Measurements from ENCODE around the gene CSH1. TPM values are rescaled to one million over a fixed set of nuclear protein-coding genes. Genes with fewer than 3 reads are reported as not detected.

Gene CSH1
- total RNA-seq, 4 donors from 2014 or later: not detected

DNA sequence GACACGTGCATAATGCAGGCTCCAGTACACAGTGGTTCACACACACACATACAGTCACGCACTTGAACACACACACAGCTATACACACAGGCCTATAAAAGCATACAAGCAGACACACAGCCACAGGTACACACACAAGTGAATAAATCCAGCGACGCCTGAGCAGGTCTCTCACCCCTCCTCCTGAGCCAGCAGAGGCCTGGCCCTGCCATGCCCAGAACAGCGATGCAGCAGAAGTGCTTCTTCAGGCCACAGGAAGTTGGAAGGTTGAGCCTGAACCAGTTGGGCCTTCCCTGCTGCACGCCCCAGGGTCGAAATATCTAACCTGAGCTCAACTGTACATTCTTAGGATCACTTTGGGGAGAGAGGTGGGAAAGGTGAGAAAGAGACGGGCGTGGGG is 43.0 kb upstream of the CSH1 start:
- no peak for ATAC-seq
- Histone ChIP-seq H3K27me3 (peaks cover 10% of the 10 kb centered on the region), H3K4me1 (no peaks in the 10 kb centered on the region), H3K9me3 (no peaks in the 10 kb centered on the region), H3K4me3 (no peak overlapping the region), H3K36me3 (no peaks in the 10 kb centered on the region), H3K27ac (no peak overlapping the region)
- TF ChIP-seq, protein P1, sequence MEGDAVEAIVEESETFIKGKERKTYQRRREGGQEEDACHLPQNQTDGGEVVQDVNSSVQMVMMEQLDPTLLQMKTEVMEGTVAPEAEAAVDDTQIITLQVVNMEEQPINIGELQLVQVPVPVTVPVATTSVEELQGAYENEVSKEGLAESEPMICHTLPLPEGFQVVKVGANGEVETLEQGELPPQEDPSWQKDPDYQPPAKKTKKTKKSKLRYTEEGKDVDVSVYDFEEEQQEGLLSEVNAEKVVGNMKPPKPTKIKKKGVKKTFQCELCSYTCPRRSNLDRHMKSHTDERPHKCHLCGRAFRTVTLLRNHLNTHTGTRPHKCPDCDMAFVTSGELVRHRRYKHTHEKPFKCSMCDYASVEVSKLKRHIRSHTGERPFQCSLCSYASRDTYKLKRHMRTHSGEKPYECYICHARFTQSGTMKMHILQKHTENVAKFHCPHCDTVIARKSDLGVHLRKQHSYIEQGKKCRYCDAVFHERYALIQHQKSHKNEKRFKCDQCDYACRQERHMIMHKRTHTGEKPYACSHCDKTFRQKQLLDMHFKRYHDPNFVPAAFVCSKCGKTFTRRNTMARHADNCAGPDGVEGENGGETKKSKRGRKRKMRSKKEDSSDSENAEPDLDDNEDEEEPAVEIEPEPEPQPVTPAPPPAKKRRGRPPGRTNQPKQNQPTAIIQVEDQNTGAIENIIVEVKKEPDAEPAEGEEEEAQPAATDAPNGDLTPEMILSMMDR (IDR thresholded peaks at IDR 0.05): no peak
- TF ChIP-seq EP300 (IDR thresholded peaks at IDR 0.05): no peak
- no peak for TF ChIP-seq POLR2A (IDR thresholded peaks at IDR 0.05)
- no peak for TF ChIP-seq POLR2AphosphoS5 (IDR thresholded peaks at IDR 0.05)
- 90 to 93% methylated on average over 2 of the region's 9 CpGs for WGBS, 2 donors (ENCODE audit: low coverage in 1 of 2)

DNA sequence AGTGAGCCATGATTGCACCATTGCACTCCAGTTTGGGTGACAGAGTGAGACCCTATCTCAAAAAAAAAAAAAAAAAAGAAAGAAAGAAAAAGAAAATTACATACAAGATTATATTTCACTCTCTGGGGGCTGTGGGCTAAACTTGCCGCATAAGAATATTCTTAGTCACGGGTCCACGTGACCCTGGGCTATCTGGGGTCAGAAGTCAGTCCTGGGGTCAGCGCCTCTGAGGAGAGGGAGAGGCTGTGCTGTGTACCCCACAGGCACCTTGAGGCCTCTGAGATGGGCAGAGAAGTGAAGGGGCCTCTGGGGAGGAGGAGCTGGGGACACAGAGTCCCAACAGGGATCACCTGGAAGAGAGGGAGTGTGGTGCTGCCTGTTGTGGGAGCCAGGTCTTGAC is 41.5 kb upstream of the CSH1 start:
- no peaks in the 10 kb centered on the region for H3K4me1 ChIP-seq
- TF ChIP-seq POLR2AphosphoS5 (IDR thresholded peaks at IDR 0.05) (no peak), EP300 (IDR thresholded peaks at IDR 0.05) (no peak)
- H3K27me3 ChIP-seq: peaks cover 17% of the 10 kb centered on the region
- ATAC-seq: no peak
- 87% methylated on average over 4 of the region's 4 CpGs; no CpG with 5 or more reads in 1 of the 2 donors for WGBS, 2 donors (ENCODE audit: low coverage in 1 of 2)
- no peaks in the 10 kb centered on the region for H3K9me3 ChIP-seq
- H3K27ac ChIP-seq: no peak overlapping the region
- no peak overlapping the region for H3K4me3 ChIP-seq
- H3K36me3 ChIP-seq: no peaks in the 10 kb centered on the region

DNA sequence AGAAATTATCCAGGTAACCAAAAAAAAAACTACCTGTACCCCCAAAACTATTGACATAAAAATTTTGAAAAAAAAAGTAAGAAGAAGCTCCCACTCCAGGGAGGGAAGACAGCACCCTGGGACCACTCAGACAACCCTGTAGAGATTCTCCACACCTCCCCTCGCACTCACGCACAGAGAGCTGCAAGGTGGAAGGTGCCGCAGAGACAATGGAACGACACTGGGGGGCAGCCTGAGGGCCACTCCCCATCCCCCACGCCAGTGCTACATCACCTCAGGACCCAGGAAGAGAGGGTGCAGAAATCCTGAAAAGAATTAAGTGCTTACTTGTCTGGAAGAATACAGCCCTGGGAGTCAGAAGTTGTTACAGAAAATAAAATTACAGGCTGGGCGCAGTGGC is 40.9 kb upstream of the CSH1 start:
- Histone ChIP-seq H3K4me1 (peaks cover 0 to under 1% (median 0%) of the 10 kb centered on the region in 3 donors), H3K9me3 (no peaks in the 10 kb centered on the region), H3K27ac (no peak overlapping the region), H3K27me3 (peaks cover 17% of the 10 kb centered on the region), H3K4me3 (no peak overlapping the region), H3K36me3 (no peaks in the 10 kb centered on the region)
- WGBS, 2 donors (ENCODE audit: low coverage in 1 of 2): 72 to 96% methylated on average over 4 of the region's 6 CpGs
- TF ChIP-seq POLR2A (IDR thresholded peaks at IDR 0.05): no peak
- no peak for TF ChIP-seq EP300 (IDR thresholded peaks at IDR 0.05)
- no peak for TF ChIP-seq POLR2AphosphoS5 (IDR thresholded peaks at IDR 0.05)
- TF ChIP-seq, protein P1 (IDR thresholded peaks at IDR 0.05): no peak
- ATAC-seq: no peak

DNA sequence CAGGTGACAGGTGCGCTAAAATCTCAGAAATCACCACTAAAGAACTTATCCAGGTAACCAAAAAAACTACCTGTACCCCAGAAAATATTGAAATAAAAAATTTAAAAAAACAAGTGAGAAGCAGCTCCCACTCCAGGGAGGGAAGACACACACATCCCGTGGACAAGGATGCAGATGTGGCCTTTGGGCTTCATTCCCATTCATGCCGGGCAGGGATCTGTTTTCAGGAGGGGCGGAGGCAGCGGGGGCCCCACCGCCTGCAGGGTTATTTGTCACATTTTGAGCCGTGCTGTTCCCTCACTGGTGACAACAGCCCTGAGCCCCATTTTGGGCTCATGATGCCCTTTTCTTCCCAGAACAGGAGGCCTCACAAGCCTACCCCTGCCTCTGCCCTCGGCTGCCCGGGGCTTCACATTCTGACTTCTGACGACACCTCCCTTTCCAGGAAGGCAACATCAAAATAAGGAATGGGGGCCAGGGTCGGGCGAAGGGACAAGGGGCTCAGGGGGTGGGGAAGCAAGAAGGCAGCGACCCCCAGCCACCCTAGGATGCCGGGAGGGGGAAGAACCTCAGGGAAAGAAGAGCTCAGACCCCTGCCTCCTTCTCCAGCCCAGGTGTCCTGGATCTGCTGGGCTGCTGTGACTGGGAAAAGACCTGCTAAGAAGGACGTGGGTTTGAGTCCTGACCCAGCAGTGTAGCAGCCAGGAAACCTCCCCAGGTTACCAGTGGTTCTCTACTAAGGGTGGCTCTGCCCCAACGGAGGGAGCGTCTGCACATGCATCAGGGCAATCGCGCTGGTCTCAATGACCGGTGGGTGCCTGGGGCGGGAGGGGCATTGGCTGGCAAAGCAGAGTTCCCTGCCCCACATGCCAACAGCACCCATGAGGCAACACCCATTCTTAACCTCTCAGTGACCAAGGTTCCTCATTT is 38.1 kb upstream of the CSH1 start:
- H3K27me3 ChIP-seq: peaks cover 17% of the 10 kb centered on the region
- H3K9me3 ChIP-seq: no peaks in the 10 kb centered on the region
- H3K36me3 ChIP-seq: no peaks in the 10 kb centered on the region
- no peak overlapping the region for H3K27ac ChIP-seq
- H3K4me1 ChIP-seq: peaks cover 0 to 17% (median 4%) of the 10 kb centered on the region in 3 donors
- 54 to 84% methylated on average over 7 of the region's 21 CpGs for WGBS, 2 donors (ENCODE audit: low coverage in 1 of 2)
- ATAC-seq: no peak
- no peak overlapping the region for H3K4me3 ChIP-seq
- TF ChIP-seq POLR2A (IDR thresholded peaks at IDR 0.05) (no peak), EP300 (IDR thresholded peaks at IDR 0.05) (no peak), POLR2AphosphoS5 (IDR thresholded peaks at IDR 0.05) (no peak)
- TF ChIP-seq, protein P1 (IDR thresholded peaks at IDR 0.05): no peak

DNA sequence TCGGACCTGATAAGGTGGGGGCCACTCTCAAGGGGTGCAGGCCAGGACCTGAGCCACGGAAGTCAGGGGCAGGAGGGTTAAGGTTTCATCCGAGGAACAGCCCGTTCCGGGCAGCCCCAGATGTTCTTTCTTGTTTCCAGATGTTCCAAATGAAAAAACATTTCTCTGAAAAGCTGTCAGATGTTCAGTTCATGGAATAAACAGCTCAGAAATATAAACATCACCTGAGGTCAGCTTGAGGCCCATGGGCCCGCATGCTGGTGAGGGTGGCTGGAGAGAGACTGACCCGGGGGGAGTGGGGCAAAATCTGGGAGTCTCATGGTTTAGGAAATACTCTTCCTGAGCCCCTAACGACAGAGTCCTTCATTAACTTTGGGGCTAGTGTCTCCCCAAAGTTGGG is 37.2 kb upstream of the CSH1 start:
- no peak overlapping the region for H3K27ac ChIP-seq
- H3K9me3 ChIP-seq: no peaks in the 10 kb centered on the region
- no peak for ATAC-seq
- H3K4me1 ChIP-seq: peaks cover 0 to 17% (median 4%) of the 10 kb centered on the region in 3 donors
- WGBS, 2 donors (ENCODE audit: low coverage in 1 of 2): 52 to 67% methylated on average over 5 of the region's 8 CpGs
- H3K4me3 ChIP-seq: no peak overlapping the region
- peaks cover 17% of the 10 kb centered on the region for H3K27me3 ChIP-seq
- TF ChIP-seq POLR2A (IDR thresholded peaks at IDR 0.05) (no peak), POLR2AphosphoS5 (IDR thresholded peaks at IDR 0.05) (no peak), EP300 (IDR thresholded peaks at IDR 0.05) (no peak)
- TF ChIP-seq, protein P1 (IDR thresholded peaks at IDR 0.05): no peak
- no peaks in the 10 kb centered on the region for H3K36me3 ChIP-seq

All from gastroesophageal sphincter (tissue), 4 donors.